ENCODE results near the gene RPP25L. TPM values are rescaled to one million over a fixed set of nuclear protein-coding genes. Genes with fewer than 3 reads are reported as not detected.
A peak's percentile ranks its signal among the peaks of the same experiment; 100 is the strongest.

RPP25L gene
- total and polyA plus RNA-seq, 10 of the 15 experiments (the other 5 are each of a cell fraction or from before 2014, with no cell fraction given), result 7.7 to 30.2 (median 16.8) TPM

- 47% methylated on average over 10 of the region's 10 CpGs for WGBS (ENCODE audit: insufficient coverage, insufficient replicate concordance, low lambda C conversion rate, missing lambda C conversion rate)
- H3K27ac ChIP-seq (ENCODE audit: control insufficient read depth, insufficient read depth), result peak overlapping the region; percentile 85
- ChIA-PET CTCF (interaction anchor here (1.0 to 5.6 kb wide), 6 partner anchors 9 to 1578 kb away, joined by 3 to 118 read pairs (median 4); partner anchors contain the start of genes DCTN3 and SIGMAR1), SMC1A (ENCODE audit: uncharacterized antibody, unreplicated experiment) (interaction anchor here (0.6 to 2.4 kb wide), 3 partner anchors 9 to 538 kb away, joined by 3 to 13 read pairs (median 4); partner anchors contain the start of gene DCTN3), POLR2A (interaction anchor here (2.2 kb wide), 1 partner anchor 9 kb away, joined by 8 read pairs; the partner anchor contains the start of gene DCTN3), RAD21 (ENCODE audit: unreplicated experiment) (interaction anchor here (0.8 to 1.2 kb wide), 2 partner anchors 23 to 35 kb away, joined by 3 to 4 read pairs; partner anchors contain the start of gene GALT)
- peaks cover 6% of the 10 kb centered on the region; the same call in 1 of the 2 replicates for H3K4me1 ChIP-seq (ENCODE audit: control insufficient read depth, insufficient read depth, low read length)
- DNase-seq (ENCODE audit: low read depth, low spot score) (no peak), FAIRE-seq (no peak), ATAC-seq (peak; percentile 23)
- H3K36me3 ChIP-seq (ENCODE audit: control insufficient read depth in 2 of 2, insufficient read depth in 2 of 2, low read length in 1 of 2), result peaks cover 0 to 2% of the 10 kb centered on the region in 2 experiments; a peak in 1 of 4 replicates
- no peaks in the 10 kb centered on the region; the same call in 2 of the 3 replicates for H3K9me3 ChIP-seq (replicated peaks; ENCODE audit: control insufficient read depth, insufficient read depth, low read length)
- intact Hi-C loops (cut with micrococcal nuclease; ENCODE audit: unreplicated experiment) (no loop called here), in situ Hi-C loops (cut with MboI) (no loop called here)
- H3K9ac ChIP-seq (ENCODE audit: control insufficient read depth, insufficient read depth, low read length), result peak overlapping the region; percentile 98
- TSS peak; percentile 50 for BruUV-seq (replicated peaks)
- peak overlapping the region; percentile 81 for H3K4me3 ChIP-seq
- H4K20me1 ChIP-seq (ENCODE audit: control insufficient read depth, insufficient read depth), result no peaks in the 10 kb centered on the region
- no peaks in the 10 kb centered on the region for H3K27me3 ChIP-seq (replicated peaks in 1 of 2; ENCODE audit: control insufficient read depth in 2 of 2, insufficient read depth in 2 of 2, low read length in 1 of 2)
- no peak for TF ChIP-seq ZBTB33 (IDR thresholded peaks at IDR 0.05)
- TF ChIP-seq PRDM15 (CRISPR knock-in tag; IDR thresholded peaks at IDR 0.05), result no peak
- no peak for TF ChIP-seq NKRF (conservative IDR thresholded peaks at IDR 0.05)
- no peak for TF ChIP-seq BRCA1 (IDR thresholded peaks at IDR 0.05; ENCODE audit: low read depth, low read length)
- no peak for TF ChIP-seq RUNX3 (IDR thresholded peaks at IDR 0.05; ENCODE audit: low read length)
- TF ChIP-seq USF2 (IDR thresholded peaks at IDR 0.05; ENCODE audit: borderline replicate concordance, low read depth, low read length), result no peak
- TF ChIP-seq ASH2L (IDR thresholded peaks at IDR 0.05; ENCODE audit: borderline replicate concordance, low read depth), result no peak
- no peak for TF ChIP-seq PBX3 (IDR thresholded peaks at IDR 0.05; ENCODE audit: insufficient replicate concordance, low read depth, low read length)
- no peak for TF ChIP-seq NR2F1 (conservative IDR thresholded peaks at IDR 0.05)
- H2AFZ ChIP-seq (ENCODE audit: control insufficient read depth, low read depth, low read length), result peak overlapping the region; percentile 95
- peaks cover 6% of the 10 kb centered on the region for H3K79me2 ChIP-seq (ENCODE audit: control insufficient read depth, insufficient read depth, low read length)
- H3K4me2 ChIP-seq (ENCODE audit: control insufficient read depth, insufficient read depth), result peak overlapping the region; percentile 86
These were observed 566 bp downstream of the RPP25L start for GRCh38 chr9:34611251-34611810.

Data from GM12878 (cell line).